HepG2 (cell line): ENCODE data around the gene GCSAM. TPM values are rescaled to one million over a fixed set of nuclear protein-coding genes. Genes with fewer than 3 reads are reported as not detected.

Experiments
- ATAC-seq: fragments of 200-7000 bp; cut with Tn5 transposase; 3 replicates; pipeline ENCODE4 v1.9.1; 2020; ENCODE audit warnings: mild to moderate bottlenecking, moderate library complexity
- BruUV-seq: library from RNA; stranded (reverse); fragments of 400-500 nt; replicated peaks from 2 replicates; lab custom pipeline; 2021; lab: Mats Ljungman, UMichigan
- CTCF ChIA-PET: fragments of 300-600 bp; formaldehyde crosslinking; extraction: SDS; loops from one replicate; lab custom pipeline; 2021; ENCODE audit warnings: low total read pairs, inconsistent platforms, low intra/inter-chr PET ratio; lab: Yijun Ruan, JAX
- POLR2A ChIA-PET: fragments of 350-600 bp; sonication (Branson Sonifier 250); formaldehyde crosslinking; loops from one replicate; lab custom pipeline; 2020; ENCODE audit warnings: antibody characterized with exemption, inconsistent platforms; lab: Yijun Ruan, JAX
- DNase-seq: peaks from one replicate; pipeline ENCODE4 v3.0.0-alpha.2; 2015; ENCODE audit warnings: low spot score
- FAIRE-seq: peaks from 3 replicates; lab custom pipeline; 2011; peaks lifted over from hg19 to GRCh38; lab: Jason Lieb, UNC
- H2AFZ ChIP-seq: one replicate; pipeline ENCODE4 v1.6.1; 2011; ENCODE audit warnings: low read length, inconsistent platforms
- H3K27ac ChIP-seq: fragments of 300-600 bp; 3 replicates; pipeline ENCODE4 v1.8.0; 2011; ENCODE audit warnings: mixed run types, mild to moderate bottlenecking, mixed read lengths, low read length, inconsistent platforms; ENCODE audit not compliant: insufficient read depth; ENCODE audit errors: extremely low read length
- H3K27me3 ChIP-seq, 2 experiments: fragments of 200-600 bp in 1 of 2; 2 replicates in 1 of 2; 3 replicates in 1 of 2; pipeline versions ENCODE4 v1.6.0 to v1.8.0; 2011; ENCODE audit warnings: low read length in 2 of 2, mild to moderate bottlenecking in 2 of 2, moderate library complexity in 2 of 2, inconsistent platforms in 1 of 2; ENCODE audit not compliant: insufficient read depth in 2 of 2, control insufficient read depth in 1 of 2
- H3K36me3 ChIP-seq, 2 experiments: fragments of 200-600 bp in 1 of 2; replicated peaks in 1 of 2; 2 replicates in 1 of 2; 3 replicates in 1 of 2; pipeline versions ENCODE4 v1.5.1 to v1.8.0; 2011; ENCODE audit warnings: low read length in 2 of 2, inconsistent platforms in 1 of 2; ENCODE audit not compliant: insufficient read depth in 2 of 2, control insufficient read depth in 1 of 2
- H3K4me1 ChIP-seq: 2 replicates; pipeline ENCODE4 v1.5.1; 2012; ENCODE audit warnings: low read length, inconsistent platforms; ENCODE audit not compliant: insufficient read depth
- H3K4me2 ChIP-seq: 2 replicates; pipeline ENCODE4 v1.6.0; 2011; ENCODE audit warnings: low read depth, low read length, inconsistent platforms
- H3K4me3 ChIP-seq, 3 experiments: fragments of 200-600 bp in 1 of 3; sonication (generic), shearing (Covaris generic) in 1 of 3; replicated peaks in 1 of 3; 2 replicates each; pipeline ENCODE4 v1.5.1; 2011 to 2016; ENCODE audit warnings: low read length in 3 of 3, inconsistent platforms in 2 of 3, low read depth in 2 of 3, mild to moderate bottlenecking in 2 of 3, control low read depth in 1 of 3, mixed read lengths in 1 of 3; ENCODE audit not compliant: insufficient read depth in 1 of 3
- H3K79me2 ChIP-seq: one replicate; pipeline ENCODE4 v1.6.1; 2011; ENCODE audit warnings: low read length, inconsistent platforms; ENCODE audit not compliant: insufficient read depth
- H3K9ac ChIP-seq: 2 replicates; pipeline ENCODE4 v1.6.0; 2011; ENCODE audit warnings: mild to moderate bottlenecking, low read depth, low read length, inconsistent platforms; ENCODE audit not compliant: insufficient read depth
- H3K9me3 ChIP-seq: 2 replicates; pipeline ENCODE4 v1.5.1; 2012; ENCODE audit warnings: mild to moderate bottlenecking, low read length
- H4K20me1 ChIP-seq: 2 replicates; pipeline ENCODE4 v1.6.0; 2011; ENCODE audit warnings: inconsistent platforms, mild to moderate bottlenecking, low read length, moderate library complexity; ENCODE audit not compliant: insufficient read depth
- ELF3 ChIP-seq: IDR thresholded peaks from 2 replicates; pipeline ENCODE4 v1.6.1; 2016; ENCODE audit warnings: missing genetic modification reagents, missing compliant biosample characterization
- FOSL2 ChIP-seq: sonication (generic); formaldehyde crosslinking; IDR thresholded peaks from 2 replicates; pipeline ENCODE4 v1.4.0; 2020; ENCODE audit warnings: missing genetic modification reagents
- FOXK2 ChIP-seq: fragments of 450-650 bp; IDR thresholded peaks from 2 replicates; pipeline ENCODE4 v1.6.1; 2016
- GATAD2A ChIP-seq: IDR thresholded peaks from 2 replicates; pipeline ENCODE4 v1.6.1; 2016
- HNRNPH1 ChIP-seq: fragments of 200-400 bp; formaldehyde crosslinking; optimal IDR thresholded peaks from 2 replicates; pipeline ENCODE3; 2017; ENCODE audit warnings: mild to moderate bottlenecking, low read depth, low read length
- KLF13 ChIP-seq: sonication (generic); formaldehyde crosslinking; IDR thresholded peaks from 2 replicates; pipeline ENCODE4 v1.4.0; 2020; ENCODE audit warnings: mild to moderate bottlenecking, missing genetic modification reagents
- MYNN ChIP-seq: sonication (generic); formaldehyde crosslinking; IDR thresholded peaks from 2 replicates; pipeline ENCODE4 v1.4.0; 2020; ENCODE audit warnings: mild to moderate bottlenecking, low read depth, missing genetic modification reagents
- PPARG ChIP-seq: conservative IDR thresholded peaks from 2 replicates; pipeline ENCODE4 v1.6.1; 2016; ENCODE audit warnings: missing biosample characterization, missing genetic modification reagents
- SIN3B ChIP-seq: fragments of 150-350 bp; IDR thresholded peaks from 2 replicates; pipeline ENCODE4 v1.6.1; 2014; ENCODE audit warnings: low read length
- THAP9 ChIP-seq: sonication (generic); formaldehyde crosslinking; IDR thresholded peaks from 2 replicates; pipeline ENCODE4; 2020; ENCODE audit warnings: missing genetic modification reagents, mild to moderate bottlenecking, borderline replicate concordance
- ZNF563 ChIP-seq: sonication (generic); formaldehyde crosslinking; IDR thresholded peaks from 2 replicates; pipeline ENCODE4 v1.8.0; 2022; ENCODE audit warnings: mild to moderate bottlenecking, moderate library complexity, missing genetic modification reagents
- ZNF572 ChIP-seq: sonication (generic); formaldehyde crosslinking; IDR thresholded peaks from 2 replicates; pipeline ENCODE4 v1.5.1; 2020; ENCODE audit warnings: mild to moderate bottlenecking, missing genetic modification reagents
- ZNF614 ChIP-seq: IDR thresholded peaks from 2 replicates; pipeline ENCODE4 v1.6.1; 2018; ENCODE audit warnings: missing biosample characterization, missing genetic modification reagents, inconsistent platforms, borderline replicate concordance
- ZNF644 ChIP-seq: IDR thresholded peaks from 2 replicates; pipeline ENCODE4 v1.6.1; 2016; ENCODE audit warnings: low read depth
- WGBS: methylation state at CpG from one replicate; pipeline ENCODE4 v1.1.6; 2017; ENCODE audit warnings: low lambda C conversion rate; 5-methylcytosine and 5-hydroxymethylcytosine counted together
- in situ Hi-C: cut with HindIII; loops from 2 replicates; pipeline ENCODE4 v1.10.0; 2017; ENCODE audit warnings: low pct_unique_long_range_greater_than_20kb; ENCODE audit not compliant: extremely low pct_ligation_motif_present
- intact Hi-C: fragments of 100-400 bp; cut with micrococcal nuclease; formaldehyde crosslinking; loops from one replicate; pipeline ENCODE4 v1.10.0; 2022; ENCODE audit not compliant: unreplicated experiment
- polyA plus RNA-seq, 8 experiments: library from polyadenylated mRNA; depleted of rRNA in 3 of 8; stranded (reverse) in 7 of 8; unstranded in 1 of 8; fragments of >200 nt; fragmentation: Illumina TruSeq in 4 of 8; extraction: Trizol in 4 of 8; gene quantifications; 2 replicates each; pipeline versions ENCODE4 v1.2.1 to v1.2.3, GENCODE V29; 2011 to 2016; ENCODE audit warnings: low read depth in 4 of 8, missing spikeins in 1 of 8, mixed read lengths in 1 of 8; ENCODE audit not compliant: insufficient read depth in 1 of 8
- total RNA-seq, 5 experiments: library from RNA; depleted of rRNA; stranded (reverse); fragments of >200 nt; fragmentation: Illumina TruSeq; extraction: Trizol; gene quantifications; 2 replicates each; pipeline ENCODE4 v1.2.3, GENCODE V29; 2016; ENCODE audit warnings: low read depth in 1 of 5
- TF ChIP-seq, protein P1 (sequence below): IDR thresholded peaks from 2 replicates; pipeline ENCODE4 v1.6.1; 2012; ENCODE audit warnings: low read depth, low read length, improper control_type of control experiment
- TF ChIP-seq, protein P2 (sequence below): sonication (generic); formaldehyde crosslinking; IDR thresholded peaks from 2 replicates; pipeline ENCODE4 v1.5.1; 2020; ENCODE audit warnings: mild to moderate bottlenecking, missing genetic modification reagents, borderline replicate concordance

GCSAM gene
- total and polyA plus RNA-seq, 2 of the 13 experiments (the other 11 are each of a cell fraction or from before 2014, with no cell fraction given): not detected

GRCh38 chr3:112088944-112089343 is 44.1 kb downstream of the GCSAM start:
- intact Hi-C loops: no loop called here
- H3K4me1 ChIP-seq: peaks cover 41% of the 10 kb centered on the region
- no peak overlapping the region for H3K4me2 ChIP-seq
- H3K79me2 ChIP-seq: no peaks in the 10 kb centered on the region
- ChIA-PET CTCF (no interaction called here), POLR2A (no interaction called here)
- DNase-seq (no peak), FAIRE-seq (no peak), ATAC-seq (no peak)
- WGBS: 49% methylated on average over 4 of the region's 4 CpGs
- no TSS peak for BruUV-seq
- no peaks in the 10 kb centered on the region; a peak in 2 of 5 replicates for H3K27me3 ChIP-seq
- H2AFZ ChIP-seq: no peak overlapping the region
- H3K27ac ChIP-seq: no peak overlapping the region
- H3K9me3 ChIP-seq: no peaks in the 10 kb centered on the region
- no peaks in the 10 kb centered on the region for H4K20me1 ChIP-seq
- in situ Hi-C loops: no loop called here
- no peak overlapping the region for H3K9ac ChIP-seq
- no peak overlapping the region for H3K4me3 ChIP-seq
- H3K36me3 ChIP-seq: no peaks in the 10 kb centered on the region
- TF ChIP-seq ZNF614 (CRISPR knock-in tag) (no peak), ELF3 (CRISPR knock-in tag) (no peak), KLF13 (CRISPR knock-in tag) (no peak), HNRNPH1 (no peak), PPARG (CRISPR knock-in tag) (no peak), ZNF563 (CRISPR knock-in tag) (no peak), SIN3B (no peak), FOSL2 (CRISPR knock-in tag) (no peak), FOXK2 (no peak), GATAD2A (CRISPR knock-in tag) (no peak), ZNF644 (no peak), MYNN (CRISPR knock-in tag) (no peak), ZNF572 (no peak), THAP9 (CRISPR knock-in tag) (no peak)
- TF ChIP-seq, protein P1, sequence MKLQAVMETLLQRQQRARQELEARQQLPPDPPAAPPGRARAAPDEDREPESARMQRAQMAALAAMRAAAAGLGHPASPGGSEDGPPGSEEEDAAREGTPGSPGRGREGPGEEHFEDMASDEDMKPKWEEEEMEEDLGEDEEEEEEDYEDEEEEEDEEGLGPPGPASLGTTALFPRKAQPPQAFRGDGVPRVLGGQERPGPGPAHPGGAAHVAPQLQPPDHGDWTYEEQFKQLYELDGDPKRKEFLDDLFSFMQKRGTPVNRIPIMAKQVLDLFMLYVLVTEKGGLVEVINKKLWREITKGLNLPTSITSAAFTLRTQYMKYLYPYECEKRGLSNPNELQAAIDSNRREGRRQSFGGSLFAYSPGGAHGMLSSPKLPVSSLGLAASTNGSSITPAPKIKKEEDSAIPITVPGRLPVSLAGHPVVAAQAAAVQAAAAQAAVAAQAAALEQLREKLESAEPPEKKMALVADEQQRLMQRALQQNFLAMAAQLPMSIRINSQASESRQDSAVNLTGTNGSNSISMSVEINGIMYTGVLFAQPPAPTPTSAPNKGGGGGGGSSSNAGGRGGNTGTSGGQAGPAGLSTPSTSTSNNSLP: no peak
- TF ChIP-seq, protein P2, sequence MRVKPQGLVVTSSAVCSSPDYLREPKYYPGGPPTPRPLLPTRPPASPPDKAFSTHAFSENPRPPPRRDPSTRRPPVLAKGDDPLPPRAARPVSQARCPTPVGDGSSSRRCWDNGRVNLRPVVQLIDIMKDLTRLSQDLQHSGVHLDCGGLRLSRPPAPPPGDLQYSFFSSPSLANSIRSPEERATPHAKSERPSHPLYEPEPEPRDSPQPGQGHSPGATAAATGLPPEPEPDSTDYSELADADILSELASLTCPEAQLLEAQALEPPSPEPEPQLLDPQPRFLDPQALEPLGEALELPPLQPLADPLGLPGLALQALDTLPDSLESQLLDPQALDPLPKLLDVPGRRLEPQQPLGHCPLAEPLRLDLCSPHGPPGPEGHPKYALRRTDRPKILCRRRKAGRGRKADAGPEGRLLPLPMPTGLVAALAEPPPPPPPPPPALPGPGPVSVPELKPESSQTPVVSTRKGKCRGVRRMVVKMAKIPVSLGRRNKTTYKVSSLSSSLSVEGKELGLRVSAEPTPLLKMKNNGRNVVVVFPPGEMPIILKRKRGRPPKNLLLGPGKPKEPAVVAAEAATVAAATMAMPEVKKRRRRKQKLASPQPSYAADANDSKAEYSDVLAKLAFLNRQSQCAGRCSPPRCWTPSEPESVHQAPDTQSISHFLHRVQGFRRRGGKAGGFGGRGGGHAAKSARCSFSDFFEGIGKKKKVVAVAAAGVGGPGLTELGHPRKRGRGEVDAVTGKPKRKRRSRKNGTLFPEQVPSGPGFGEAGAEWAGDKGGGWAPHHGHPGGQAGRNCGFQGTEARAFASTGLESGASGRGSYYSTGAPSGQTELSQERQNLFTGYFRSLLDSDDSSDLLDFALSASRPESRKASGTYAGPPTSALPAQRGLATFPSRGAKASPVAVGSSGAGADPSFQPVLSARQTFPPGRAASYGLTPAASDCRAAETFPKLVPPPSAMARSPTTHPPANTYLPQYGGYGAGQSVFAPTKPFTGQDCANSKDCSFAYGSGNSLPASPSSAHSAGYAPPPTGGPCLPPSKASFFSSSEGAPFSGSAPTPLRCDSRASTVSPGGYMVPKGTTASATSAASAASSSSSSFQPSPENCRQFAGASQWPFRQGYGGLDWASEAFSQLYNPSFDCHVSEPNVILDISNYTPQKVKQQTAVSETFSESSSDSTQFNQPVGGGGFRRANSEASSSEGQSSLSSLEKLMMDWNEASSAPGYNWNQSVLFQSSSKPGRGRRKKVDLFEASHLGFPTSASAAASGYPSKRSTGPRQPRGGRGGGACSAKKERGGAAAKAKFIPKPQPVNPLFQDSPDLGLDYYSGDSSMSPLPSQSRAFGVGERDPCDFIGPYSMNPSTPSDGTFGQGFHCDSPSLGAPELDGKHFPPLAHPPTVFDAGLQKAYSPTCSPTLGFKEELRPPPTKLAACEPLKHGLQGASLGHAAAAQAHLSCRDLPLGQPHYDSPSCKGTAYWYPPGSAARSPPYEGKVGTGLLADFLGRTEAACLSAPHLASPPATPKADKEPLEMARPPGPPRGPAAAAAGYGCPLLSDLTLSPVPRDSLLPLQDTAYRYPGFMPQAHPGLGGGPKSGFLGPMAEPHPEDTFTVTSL: no peak
